C4-2B (cell line): Measurements from ENCODE around the gene LPP.

Source experiments
- CTCF ChIP-seq: fragments of 450-650 bp; conservative IDR thresholded peaks from 2 replicates; pipeline ENCODE4 v1.5.1; 2017; ENCODE audit warnings: mild to moderate bottlenecking
- ZFX ChIP-seq: fragments of 450-650 bp; IDR thresholded peaks from 2 replicates; pipeline ENCODE4 v1.6.1; 2017

GRCh38 chr3:188915127-188915526, 761.2 kb downstream of the LPP start:
- TF ChIP-seq CTCF (no peak), ZFX (no peak)
